OCI-LY1 (cell line): ENCODE results near the gene SDK2.

Experiments
- H2AFZ ChIP-seq: fragments of 200-600 bp; sonication (generic), shearing (Covaris generic); 2 replicates; pipeline ENCODE4 v1.6.0; 2014; ENCODE audit warnings: antibody characterized with exemption, mild to moderate bottlenecking, low read length
- H3F3A ChIP-seq: fragments of 200-600 bp; sonication (generic), shearing (Covaris generic); 2 replicates; pipeline ENCODE4 v1.6.0; 2014; ENCODE audit warnings: mild to moderate bottlenecking, antibody characterized with exemption, low read length, moderate library complexity; ENCODE audit not compliant: insufficient read depth
- H3K27ac ChIP-seq: fragments of 200-600 bp; sonication (generic); 2 replicates; pipeline ENCODE4 v1.5.1; 2014; ENCODE audit warnings: low read length, mixed run types, mild to moderate bottlenecking, low read depth; ENCODE audit not compliant: poor library complexity, severe bottlenecking
- H3K27me3 ChIP-seq: fragments of 200-600 bp; sonication (generic); 2 replicates; pipeline ENCODE4 v1.6.0; 2014; ENCODE audit warnings: antibody characterized with exemption, mild to moderate bottlenecking, low read length, moderate library complexity; ENCODE audit not compliant: insufficient read depth
- H3K36me3 ChIP-seq: fragments of 200-600 bp; sonication (generic); 2 replicates; pipeline ENCODE4 v1.6.1; 2014; ENCODE audit warnings: mild to moderate bottlenecking, antibody characterized with exemption, low read length, moderate library complexity, mixed read lengths; ENCODE audit not compliant: insufficient read depth
- H3K4me1 ChIP-seq: fragments of 200-600 bp; sonication (generic); 2 replicates; pipeline ENCODE4 v1.5.1; 2014; ENCODE audit warnings: mild to moderate bottlenecking, low read length, moderate library complexity; ENCODE audit not compliant: insufficient read depth, severe bottlenecking
- H3K4me2 ChIP-seq: fragments of 200-600 bp; sonication (generic), shearing (Covaris generic); 2 replicates; pipeline ENCODE4 v1.6.1; 2014; ENCODE audit warnings: low read length
- H3K4me3 ChIP-seq: fragments of 200-600 bp; sonication (generic); 2 replicates; pipeline ENCODE4 v1.5.1; 2014; ENCODE audit warnings: low read length, low read depth, mild to moderate bottlenecking, mixed read lengths; ENCODE audit not compliant: poor library complexity, severe bottlenecking
- H3K79me2 ChIP-seq: fragments of 200-600 bp; shearing (Covaris generic); 2 replicates; pipeline ENCODE4 v1.6.1; 2016; ENCODE audit warnings: mixed run types, low read length, mixed read lengths; ENCODE audit not compliant: insufficient read depth
- H3K9ac ChIP-seq: fragments of 200-600 bp; sonication (generic), shearing (Covaris generic); 2 replicates; pipeline ENCODE4 v1.6.1; 2014; ENCODE audit warnings: mild to moderate bottlenecking, low read length, mixed read lengths
- H3K9me2 ChIP-seq: fragments of 200-600 bp; sonication (generic), shearing (Covaris generic); 2 replicates; pipeline ENCODE4 v1.6.1; 2014; ENCODE audit warnings: low read depth, mild to moderate bottlenecking, low read length, mixed read lengths
- H3K9me3 ChIP-seq: fragments of 200-600 bp; shearing (Covaris generic); 2 replicates; pipeline ENCODE4 v1.6.1; 2014; ENCODE audit warnings: low read length, mixed read lengths
- H4K20me1 ChIP-seq: fragments of 200-600 bp; sonication (generic), shearing (Covaris generic); 2 replicates; pipeline ENCODE4 v1.6.0; 2016; ENCODE audit warnings: mild to moderate bottlenecking, low read length; ENCODE audit not compliant: insufficient read depth
- CTCF ChIP-seq: fragments of 200-600 bp; sonication (generic), shearing (Covaris generic); IDR thresholded peaks from 2 replicates; pipeline ENCODE4 v1.5.1; 2017; ENCODE audit warnings: mild to moderate bottlenecking, antibody characterized with exemption, low read length, moderate library complexity, mixed read lengths
- EZH2 ChIP-seq: fragments of 200-600 bp; sonication (generic), shearing (Covaris generic); IDR thresholded peaks from 2 replicates; pipeline ENCODE4 v1.8.0; 2017; ENCODE audit warnings: borderline replicate concordance, mixed run types, mild to moderate bottlenecking, antibody characterized with exemption, low read length, moderate library complexity, mixed read lengths

SDK2 gene

GRCh38 chr17:73320601-73321264, 323.5 kb downstream of the SDK2 start:
- H3K36me3 ChIP-seq = no peaks in the 10 kb centered on the region
- no peak for TF ChIP-seq EZH2
- TF ChIP-seq CTCF = no peak
- H3K79me2 ChIP-seq = no peaks in the 10 kb centered on the region
- no peak overlapping the region for H3K4me2 ChIP-seq
- no peak overlapping the region for H3K4me3 ChIP-seq
- no peaks in the 10 kb centered on the region for H3K4me1 ChIP-seq
- no peaks in the 10 kb centered on the region for H3K9me3 ChIP-seq
- no peaks in the 10 kb centered on the region for H3K27me3 ChIP-seq
- no peaks in the 10 kb centered on the region for H4K20me1 ChIP-seq
- no peaks in the 10 kb centered on the region for H3F3A ChIP-seq
- no peak overlapping the region for H2AFZ ChIP-seq
- no peaks in the 10 kb centered on the region for H3K9me2 ChIP-seq
- H3K27ac ChIP-seq = no peak overlapping the region
- H3K9ac ChIP-seq = no peak overlapping the region

- no peaks in the 10 kb centered on the region for H3K9me3 ChIP-seq
- H3K36me3 ChIP-seq = no peaks in the 10 kb centered on the region
- no peaks in the 10 kb centered on the region for H3K79me2 ChIP-seq
- no peak for TF ChIP-seq EZH2
- no peak for TF ChIP-seq CTCF
- H3F3A ChIP-seq = no peaks in the 10 kb centered on the region
- no peak overlapping the region for H3K27ac ChIP-seq
- no peak overlapping the region for H3K9ac ChIP-seq
- H3K4me3 ChIP-seq = no peak overlapping the region
- H4K20me1 ChIP-seq = no peaks in the 10 kb centered on the region
- H3K27me3 ChIP-seq = no peaks in the 10 kb centered on the region
- no peak overlapping the region for H2AFZ ChIP-seq
- H3K4me1 ChIP-seq = no peaks in the 10 kb centered on the region
- no peak overlapping the region for H3K4me2 ChIP-seq
- no peaks in the 10 kb centered on the region for H3K9me2 ChIP-seq
These were observed 324.5 kb downstream of the SDK2 start for GRCh38 chr17:73319766-73320165.

- Histone ChIP-seq H3K79me2 (no peaks in the 10 kb centered on the region), H2AFZ (no peak overlapping the region), H3K9me2 (no peaks in the 10 kb centered on the region), H3F3A (no peaks in the 10 kb centered on the region), H4K20me1 (no peaks in the 10 kb centered on the region), H3K4me1 (no peaks in the 10 kb centered on the region), H3K27me3 (no peaks in the 10 kb centered on the region), H3K9ac (no peak overlapping the region), H3K4me3 (no peak overlapping the region), H3K4me2 (no peak overlapping the region), H3K9me3 (no peaks in the 10 kb centered on the region), H3K36me3 (no peaks in the 10 kb centered on the region), H3K27ac (no peak overlapping the region)
- no peak for TF ChIP-seq CTCF
- TF ChIP-seq EZH2 = no peak
These were observed 325.4 kb downstream of the SDK2 start for GRCh38 chr17:73318836-73319235.
